Stomach (tissue), 19 donors: ENCODE results near the gene SHISA6. TPM values are rescaled to one million over a fixed set of nuclear protein-coding genes. Genes with fewer than 3 reads are reported as not detected.

Experiments
- DNase-seq, 2 donors: peaks; one replicate each; pipeline versions ENCODE4 v3.0.0 to v3.0.0-alpha.2; 2013 to 2019
- H3K27ac ChIP-seq, 5 donors: fragments of 200-600 bp in 4 of 5; sonication (generic) in 4 of 5; one replicate each; pipeline ENCODE4 v1.5.1; 2013 to 2019; ENCODE audit warnings: mild to moderate bottlenecking in 1 of 5, moderate library complexity in 1 of 5
- H3K27me3 ChIP-seq, 3 donors: fragments of 200-600 bp; sonication (generic); one replicate each; pipeline ENCODE4 v1.5.1; 2017 to 2019; ENCODE audit warnings: mixed run types in 1 of 3
- H3K36me3 ChIP-seq, 4 donors: fragments of 200-600 bp; sonication (generic); 1 replicate in 3 of 4; 2 replicates in 1 of 4; pipeline ENCODE4 v1.5.1; 2016 to 2019
- H3K4me1 ChIP-seq, 4 donors: fragments of 200-600 bp; sonication (generic); one replicate each; pipeline ENCODE4 v1.5.1; 2016 to 2019
- H3K4me3 ChIP-seq, 4 donors: fragments of 200-600 bp; sonication (generic) in 3 of 4; one replicate each; pipeline ENCODE4 v1.5.1; 2016 to 2019; ENCODE audit warnings: mild to moderate bottlenecking in 1 of 4
- H3K9me3 ChIP-seq, 4 donors: fragments of 200-600 bp; sonication (generic); one replicate each; pipeline ENCODE4 v1.5.1; 2016 to 2019
- EP300 ChIP-seq: sonication (generic); formaldehyde crosslinking; IDR thresholded peaks from one replicate; pipeline ENCODE4 v1.6.1; 2017; ENCODE audit warnings: antibody characterized with exemption
- POLR2A ChIP-seq, 4 donors: fragments of 450-650 bp; IDR thresholded peaks; one replicate each; pipeline ENCODE4 v1.6.1; 2016; ENCODE audit warnings: antibody characterized with exemption in 4 of 4, control low read depth in 2 of 4, mild to moderate bottlenecking in 1 of 4, moderate library complexity in 1 of 4
- POLR2AphosphoS5 ChIP-seq, 3 donors: sonication (generic); formaldehyde crosslinking; IDR thresholded peaks; one replicate each; pipeline ENCODE4 v1.6.1; 2016; ENCODE audit warnings: antibody characterized with exemption in 3 of 3
- WGBS, 5 donors: extraction: QIAGEN DNeasy Blood & Tissue Kit in 3 of 5; methylation state at CpG; one replicate each; pipeline versions ENCODE4 v1.1.5 to v1.1.7; 2013 to 2018; 5-methylcytosine and 5-hydroxymethylcytosine counted together
- intact Hi-C: fragments of 100-400 bp; cut with DNase I; formaldehyde crosslinking; loops from one replicate; pipeline ENCODE4 v1.15.1; 2023; ENCODE audit warnings: low total_unique reads
- long read RNA-seq, 10 donors: transcript quantifications; one replicate each; lab custom pipeline, GENCODE V29; 2026
- polyA plus RNA-seq, 3 donors: library from polyadenylated mRNA; stranded (reverse); fragments of 200-250 nt; gene quantifications; one replicate each; pipeline ENCODE4 v1.2.3, GENCODE V29; 2013
- total RNA-seq, 5 donors: library from RNA; depleted of rRNA; stranded (reverse); fragments of >200 nt; gene quantifications; one replicate each; pipeline versions ENCODE4 v1.1.0 to v1.2.3, GENCODE V29; 2014 to 2016
- TF ChIP-seq, protein P1 (sequence below), 7 experiments: fragments of 450-650 bp in 4 of 7; fragments of 200-600 bp in 3 of 7; sonication (generic) in 3 of 7; IDR thresholded peaks; one replicate each; pipeline ENCODE4 v1.5.1; 2016 to 2019; ENCODE audit warnings: antibody characterized with exemption in 7 of 7, control low read depth in 2 of 7, mild to moderate bottlenecking in 1 of 7
- donor health status: healthy with polysubstance abuse.
- donor health status: Bipolar disorder and iron deficiency.
- donor health status: healthy.

The SHISA6 gene
- total RNA-seq (1 to 10 TPM in 4 of 5 donors, not detected in 1; 1.2 to 2.9 (median 1.8) TPM), polyA plus RNA-seq (1 to 10 TPM in 1 of 3 donors, under 1 TPM in 2; 0.15 to 3.6 (median 0.56) TPM)
- long read RNA-seq, donor 1 = 0 reads
- long read RNA-seq, donor 2 = 0 reads
- long read RNA-seq, donor 3 = 0 reads
- long read RNA-seq, donor 4 = 0 reads
- long read RNA-seq, donor 5 = 0 reads
- long read RNA-seq, donor 6 = 0 reads
- long read RNA-seq, donor 7 = 0 reads
- long read RNA-seq, donor 8 = 0 reads
- long read RNA-seq, donor 9 = 0 reads
- long read RNA-seq, donor 10 = 0 reads

DNA sequence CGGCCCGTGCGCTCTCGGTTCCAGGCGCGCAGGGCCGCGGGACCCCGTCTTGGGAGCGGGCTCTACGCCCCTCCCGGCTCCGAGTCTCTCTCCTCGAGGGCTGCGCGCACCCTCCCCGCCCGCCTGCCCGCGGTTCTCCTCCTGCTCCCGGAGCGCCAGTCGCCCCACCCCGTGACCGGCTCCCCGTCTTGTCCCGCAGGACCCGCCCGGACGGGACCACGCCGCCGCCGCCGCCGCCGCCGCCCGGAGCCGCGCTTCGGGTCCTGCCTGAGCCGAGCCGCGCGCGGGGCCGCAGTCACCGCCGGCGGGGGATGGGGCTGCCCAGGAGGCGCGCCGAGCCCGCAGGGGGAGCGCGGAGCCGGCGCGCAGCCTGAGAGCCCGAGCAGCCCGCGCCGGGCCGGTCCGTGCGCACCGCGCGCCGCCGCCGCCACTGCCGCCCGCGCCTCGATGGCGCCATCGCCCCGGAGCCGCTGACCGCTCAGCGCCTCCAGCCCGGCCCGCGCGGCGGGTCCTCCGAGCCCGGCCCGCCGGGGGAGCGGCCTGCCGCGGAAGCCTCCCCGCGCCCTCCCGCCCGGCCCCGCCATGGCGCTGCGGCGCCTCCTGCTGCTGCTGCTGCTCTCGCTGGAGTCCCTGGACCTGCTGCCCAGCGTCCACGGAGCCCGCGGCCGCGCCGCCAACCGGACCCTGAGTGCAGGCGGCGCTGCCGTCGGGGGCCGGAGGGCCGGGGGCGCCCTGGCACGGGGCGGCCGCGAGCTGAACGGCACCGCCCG is at the start of gene SHISA6:
Gene SHISA6, plus strand, starts transcription at position 373 of the 770 bp plus-strand sequence.
- H3K9me3 ChIP-seq = no peaks in the 10 kb centered on the region
- WGBS, 5 donors = 2 to 6% (median 3%) methylated on average over 6 to 126 of the region's 126 CpGs
- peaks cover 9 to 26% (median 23%) of the 10 kb centered on the region in 4 donors for H3K4me1 ChIP-seq
- peak within 1 kb of the TSS; percentile 49 to 63 (median 54) for H3K4me3 ChIP-seq
- TF ChIP-seq, protein P1, sequence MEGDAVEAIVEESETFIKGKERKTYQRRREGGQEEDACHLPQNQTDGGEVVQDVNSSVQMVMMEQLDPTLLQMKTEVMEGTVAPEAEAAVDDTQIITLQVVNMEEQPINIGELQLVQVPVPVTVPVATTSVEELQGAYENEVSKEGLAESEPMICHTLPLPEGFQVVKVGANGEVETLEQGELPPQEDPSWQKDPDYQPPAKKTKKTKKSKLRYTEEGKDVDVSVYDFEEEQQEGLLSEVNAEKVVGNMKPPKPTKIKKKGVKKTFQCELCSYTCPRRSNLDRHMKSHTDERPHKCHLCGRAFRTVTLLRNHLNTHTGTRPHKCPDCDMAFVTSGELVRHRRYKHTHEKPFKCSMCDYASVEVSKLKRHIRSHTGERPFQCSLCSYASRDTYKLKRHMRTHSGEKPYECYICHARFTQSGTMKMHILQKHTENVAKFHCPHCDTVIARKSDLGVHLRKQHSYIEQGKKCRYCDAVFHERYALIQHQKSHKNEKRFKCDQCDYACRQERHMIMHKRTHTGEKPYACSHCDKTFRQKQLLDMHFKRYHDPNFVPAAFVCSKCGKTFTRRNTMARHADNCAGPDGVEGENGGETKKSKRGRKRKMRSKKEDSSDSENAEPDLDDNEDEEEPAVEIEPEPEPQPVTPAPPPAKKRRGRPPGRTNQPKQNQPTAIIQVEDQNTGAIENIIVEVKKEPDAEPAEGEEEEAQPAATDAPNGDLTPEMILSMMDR (IDR thresholded peaks at IDR 0.05) = peak in 1 of 7 experiments; percentile 6
- TF ChIP-seq POLR2AphosphoS5 (IDR thresholded peaks at IDR 0.05) (no peak), POLR2A (IDR thresholded peaks at IDR 0.05) (no peak), EP300 (no peak)
- no peaks in the 10 kb centered on the region for H3K36me3 ChIP-seq
- peak in 1 of 2 donors; percentile 55 for DNase-seq
- peak within 1 kb of the TSS in 4 of 5 donors; percentile 0 to 60 (median 29) for H3K27ac ChIP-seq
- peaks cover 10 to 81% (median 53%) of the 10 kb centered on the region in 3 donors for H3K27me3 ChIP-seq
- intact Hi-C loops = no loop called here

DNA sequence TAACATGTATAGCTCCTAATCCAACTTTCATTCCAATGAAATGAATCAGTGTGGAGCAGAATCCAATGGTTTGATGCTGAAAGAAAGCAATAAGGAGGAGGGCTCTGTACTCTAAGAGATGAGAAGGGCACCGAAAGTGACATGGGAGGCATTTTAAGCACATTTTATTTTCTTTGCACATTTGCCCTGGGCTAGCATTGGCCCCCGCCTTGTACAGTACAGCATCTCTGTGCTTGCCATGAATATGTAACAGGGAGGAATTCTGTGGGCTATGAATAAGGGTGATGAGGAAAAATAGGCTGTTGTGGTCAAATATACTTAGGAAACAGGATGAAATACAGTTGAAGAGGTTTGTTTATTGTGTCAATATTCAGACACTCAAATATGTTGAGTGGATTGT is 45.2 kb upstream of the SHISA6 start:
- no peaks in the 10 kb centered on the region for H3K27me3 ChIP-seq
- no peak for DNase-seq
- H3K4me1 ChIP-seq = no peaks in the 10 kb centered on the region
- intact Hi-C loops = no loop called here
- WGBS, 5 donors = 85 to 91% (median 91%) methylated on average over 2 of the region's 2 CpGs
- H3K4me3 ChIP-seq = no peak overlapping the region
- H3K9me3 ChIP-seq = no peaks in the 10 kb centered on the region
- TF ChIP-seq POLR2A (IDR thresholded peaks at IDR 0.05) (no peak), POLR2AphosphoS5 (IDR thresholded peaks at IDR 0.05) (no peak), EP300 (no peak)
- TF ChIP-seq, protein P1 (IDR thresholded peaks at IDR 0.05) = no peak
- H3K27ac ChIP-seq = no peak overlapping the region
- H3K36me3 ChIP-seq = no peaks in the 10 kb centered on the region

DNA sequence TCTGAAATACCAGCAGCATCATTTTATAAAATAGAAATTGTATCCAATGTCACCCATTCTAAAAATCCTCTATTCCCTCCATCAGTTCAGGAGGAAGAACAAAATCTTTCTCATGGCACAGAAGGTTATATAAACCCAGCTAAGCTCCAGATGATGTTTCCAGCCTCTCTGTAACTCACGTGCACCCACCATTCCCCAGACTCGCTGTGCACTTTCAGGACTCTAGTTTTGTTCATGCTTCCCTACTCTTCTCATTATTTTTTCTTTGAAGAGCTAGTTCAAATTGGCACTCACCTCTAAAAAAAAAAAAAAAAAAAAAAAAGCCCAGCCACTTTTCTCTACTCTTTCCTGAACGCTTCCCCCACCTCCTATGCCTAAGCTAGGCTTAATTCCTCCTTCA is 36.0 kb upstream of the SHISA6 start:
- 75 to 83% (median 80%) methylated on average over 3 of the region's 3 CpGs for WGBS, 5 donors
- intact Hi-C loops = no loop called here
- Histone ChIP-seq H3K27ac (no peak overlapping the region), H3K27me3 (no peaks in the 10 kb centered on the region), H3K4me3 (no peak overlapping the region), H3K36me3 (no peaks in the 10 kb centered on the region), H3K9me3 (peaks cover 0 to 8% (median 1%) of the 10 kb centered on the region in 4 donors), H3K4me1 (no peaks in the 10 kb centered on the region)
- no peak for DNase-seq
- TF ChIP-seq POLR2A (IDR thresholded peaks at IDR 0.05) (no peak), POLR2AphosphoS5 (IDR thresholded peaks at IDR 0.05) (no peak), EP300 (no peak)
- TF ChIP-seq, protein P1 (IDR thresholded peaks at IDR 0.05) = no peak

DNA sequence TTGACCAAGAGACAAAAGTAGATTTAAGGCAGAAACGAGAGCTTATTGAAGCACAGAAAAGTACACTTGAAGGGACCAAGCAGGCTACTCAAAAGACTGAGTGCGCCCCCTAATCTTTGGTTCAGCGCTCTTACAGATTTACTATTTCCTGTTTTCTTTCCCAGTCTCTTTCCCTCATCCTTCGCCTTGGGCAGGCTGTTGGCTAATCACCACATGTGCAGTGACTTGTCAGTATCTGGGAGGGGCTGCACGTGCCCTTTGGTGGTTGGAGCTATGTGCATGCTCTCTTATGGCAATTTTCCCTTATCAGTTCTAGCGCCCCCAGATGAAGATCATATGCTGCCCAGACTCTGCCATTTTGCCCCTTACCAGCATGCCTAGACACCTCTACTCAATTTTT is 35.4 kb upstream of the SHISA6 start:
- intact Hi-C loops = no loop called here
- Histone ChIP-seq H3K9me3 (peaks cover 0 to 12% (median 2%) of the 10 kb centered on the region in 4 donors), H3K4me3 (no peak overlapping the region), H3K27me3 (no peaks in the 10 kb centered on the region), H3K27ac (no peak overlapping the region), H3K36me3 (no peaks in the 10 kb centered on the region), H3K4me1 (no peaks in the 10 kb centered on the region)
- TF ChIP-seq, protein P1 (IDR thresholded peaks at IDR 0.05) = no peak
- TF ChIP-seq POLR2AphosphoS5 (IDR thresholded peaks at IDR 0.05) (no peak), EP300 (no peak), POLR2A (IDR thresholded peaks at IDR 0.05) (no peak)
- 62 to 78% (median 68%) methylated on average over 6 of the region's 6 CpGs for WGBS, 5 donors
- DNase-seq = no peak
